ENCODE measurements around the gene PRKN.

The PRKN gene

DNA sequence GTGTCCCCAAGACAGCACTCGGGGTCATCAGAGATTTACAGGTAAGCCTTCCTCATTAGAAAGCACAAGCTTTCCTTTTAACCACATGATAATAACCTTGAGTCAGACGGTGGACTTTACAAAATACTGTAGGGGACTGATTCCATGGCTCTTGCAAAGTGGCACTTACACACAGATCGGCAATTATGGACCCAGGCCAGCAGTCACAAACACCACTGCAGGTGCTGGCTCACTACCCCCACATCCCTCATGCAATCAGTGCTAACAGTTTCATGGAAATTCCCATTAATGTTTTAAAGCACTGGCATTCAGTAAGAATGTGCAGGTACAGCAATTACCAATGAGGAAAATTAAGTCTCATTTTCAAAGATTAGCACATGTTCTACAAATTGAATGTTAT, 516.5 kb downstream of the PRKN start:
- Histone ChIP-seq H3K27ac (replicated peaks) (no peak overlapping the region), H3K4me3 (replicated peaks; ENCODE audit: insufficient read depth, low read length) (no peak overlapping the region), H3K27me3 (ENCODE audit: insufficient read depth, poor library complexity, severe bottlenecking) (no peaks in the 10 kb centered on the region)
- TF ChIP-seq POLR2AphosphoS5 (IDR thresholded peaks at IDR 0.05; ENCODE audit: low read depth) (no peak), GABPA (IDR thresholded peaks at IDR 0.05; ENCODE audit: low read depth) (no peak)
- DNase-seq (ENCODE audit: low read depth in 1 of 2, low spot score in 1 of 2) = no peak

DNA sequence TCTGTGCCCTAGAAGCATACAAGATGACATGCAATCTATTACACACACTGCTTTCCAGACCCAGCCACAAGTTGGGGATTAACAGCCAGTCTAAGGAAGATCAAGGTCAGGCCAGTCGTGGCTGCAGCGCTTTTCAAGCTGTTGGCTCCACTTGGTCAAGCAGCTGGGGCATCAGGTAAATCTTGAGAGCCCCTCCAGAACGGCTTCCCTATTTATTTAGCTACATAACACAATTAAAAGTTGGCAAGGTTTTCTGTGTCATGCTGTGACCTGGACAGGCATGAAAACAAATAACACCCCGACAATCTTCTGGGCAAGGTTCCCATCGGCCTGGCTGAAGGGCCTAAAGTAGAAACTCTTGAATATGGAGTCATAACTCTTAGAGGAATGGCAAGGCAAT, 524.3 kb downstream of the PRKN start:
- H3K4me3 ChIP-seq (replicated peaks; ENCODE audit: insufficient read depth, low read length) = no peak overlapping the region
- no peak for TF ChIP-seq SPI1 (IDR thresholded peaks at IDR 0.05; ENCODE audit: borderline replicate concordance, low read depth)
- no peak for TF ChIP-seq POLR2AphosphoS5 (IDR thresholded peaks at IDR 0.05; ENCODE audit: low read depth)
- TF ChIP-seq, protein P1, sequence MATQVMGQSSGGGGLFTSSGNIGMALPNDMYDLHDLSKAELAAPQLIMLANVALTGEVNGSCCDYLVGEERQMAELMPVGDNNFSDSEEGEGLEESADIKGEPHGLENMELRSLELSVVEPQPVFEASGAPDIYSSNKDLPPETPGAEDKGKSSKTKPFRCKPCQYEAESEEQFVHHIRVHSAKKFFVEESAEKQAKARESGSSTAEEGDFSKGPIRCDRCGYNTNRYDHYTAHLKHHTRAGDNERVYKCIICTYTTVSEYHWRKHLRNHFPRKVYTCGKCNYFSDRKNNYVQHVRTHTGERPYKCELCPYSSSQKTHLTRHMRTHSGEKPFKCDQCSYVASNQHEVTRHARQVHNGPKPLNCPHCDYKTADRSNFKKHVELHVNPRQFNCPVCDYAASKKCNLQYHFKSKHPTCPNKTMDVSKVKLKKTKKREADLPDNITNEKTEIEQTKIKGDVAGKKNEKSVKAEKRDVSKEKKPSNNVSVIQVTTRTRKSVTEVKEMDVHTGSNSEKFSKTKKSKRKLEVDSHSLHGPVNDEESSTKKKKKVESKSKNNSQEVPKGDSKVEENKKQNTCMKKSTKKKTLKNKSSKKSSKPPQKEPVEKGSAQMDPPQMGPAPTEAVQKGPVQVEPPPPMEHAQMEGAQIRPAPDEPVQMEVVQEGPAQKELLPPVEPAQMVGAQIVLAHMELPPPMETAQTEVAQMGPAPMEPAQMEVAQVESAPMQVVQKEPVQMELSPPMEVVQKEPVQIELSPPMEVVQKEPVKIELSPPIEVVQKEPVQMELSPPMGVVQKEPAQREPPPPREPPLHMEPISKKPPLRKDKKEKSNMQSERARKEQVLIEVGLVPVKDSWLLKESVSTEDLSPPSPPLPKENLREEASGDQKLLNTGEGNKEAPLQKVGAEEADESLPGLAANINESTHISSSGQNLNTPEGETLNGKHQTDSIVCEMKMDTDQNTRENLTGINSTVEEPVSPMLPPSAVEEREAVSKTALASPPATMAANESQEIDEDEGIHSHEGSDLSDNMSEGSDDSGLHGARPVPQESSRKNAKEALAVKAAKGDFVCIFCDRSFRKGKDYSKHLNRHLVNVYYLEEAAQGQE (IDR thresholded peaks at IDR 0.05; ENCODE audit: insufficient replicate concordance, low read depth) = no peak
- TF ChIP-seq CTCF (IDR thresholded peaks at IDR 0.05; ENCODE audit: insufficient read depth, low read length) = no peak
- no peak for TF ChIP-seq GABPA (IDR thresholded peaks at IDR 0.05; ENCODE audit: low read depth)
- DNase-seq (ENCODE audit: low read depth in 1 of 2, low spot score in 1 of 2) = no peak
- H3K27me3 ChIP-seq (ENCODE audit: insufficient read depth, poor library complexity, severe bottlenecking) = no peaks in the 10 kb centered on the region
- no peak overlapping the region for H3K27ac ChIP-seq (replicated peaks)

DNA sequence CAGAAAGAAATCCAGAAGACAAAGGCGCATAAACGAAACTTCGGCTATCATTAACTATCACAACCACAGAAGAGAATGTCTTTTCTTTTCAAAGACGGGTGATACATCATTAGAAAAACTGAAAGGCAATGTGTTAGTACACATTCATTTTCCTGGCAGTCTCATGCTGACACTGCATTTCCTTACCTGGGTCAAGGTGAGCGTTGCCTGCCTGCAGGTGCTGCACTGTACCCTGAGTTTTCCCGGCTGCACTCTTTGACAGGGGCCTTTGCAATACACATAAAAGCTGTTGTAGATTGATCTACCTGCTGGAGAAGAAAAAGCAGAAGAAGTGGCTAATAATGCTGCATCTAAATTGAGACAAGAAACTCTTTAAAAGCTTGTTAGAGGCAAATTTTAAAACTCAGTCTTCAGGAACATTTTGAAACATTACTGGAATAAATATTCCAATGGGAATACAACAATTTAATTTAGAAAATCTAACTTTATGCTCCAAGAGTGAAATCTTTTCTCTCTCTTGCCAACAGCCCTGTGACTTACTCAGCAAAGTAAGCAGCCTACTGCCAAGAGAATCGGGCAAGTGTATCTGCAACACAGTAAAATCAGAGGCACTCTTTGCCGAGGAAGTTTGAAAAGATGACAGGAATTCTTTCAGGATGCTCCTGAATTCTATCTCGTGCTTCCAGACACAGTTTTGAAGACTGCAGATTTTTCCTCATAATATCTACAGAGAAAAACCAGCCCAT, 526.4 kb downstream of the PRKN start:
- Histone ChIP-seq H3K4me3 (replicated peaks; ENCODE audit: insufficient read depth, low read length) (no peak overlapping the region), H3K27ac (replicated peaks) (no peak overlapping the region), H3K27me3 (ENCODE audit: insufficient read depth, poor library complexity, severe bottlenecking) (no peaks in the 10 kb centered on the region)
- TF ChIP-seq CTCF (IDR thresholded peaks at IDR 0.05; ENCODE audit: insufficient read depth, low read length) (no peak), SPI1 (IDR thresholded peaks at IDR 0.05; ENCODE audit: borderline replicate concordance, low read depth) (no peak), GABPA (IDR thresholded peaks at IDR 0.05; ENCODE audit: low read depth) (no peak), POLR2AphosphoS5 (IDR thresholded peaks at IDR 0.05; ENCODE audit: low read depth) (no peak)
- TF ChIP-seq, protein P1 (IDR thresholded peaks at IDR 0.05; ENCODE audit: insufficient replicate concordance, low read depth) = no peak
- DNase-seq (ENCODE audit: low read depth in 1 of 2, low spot score in 1 of 2) = no peak

DNA sequence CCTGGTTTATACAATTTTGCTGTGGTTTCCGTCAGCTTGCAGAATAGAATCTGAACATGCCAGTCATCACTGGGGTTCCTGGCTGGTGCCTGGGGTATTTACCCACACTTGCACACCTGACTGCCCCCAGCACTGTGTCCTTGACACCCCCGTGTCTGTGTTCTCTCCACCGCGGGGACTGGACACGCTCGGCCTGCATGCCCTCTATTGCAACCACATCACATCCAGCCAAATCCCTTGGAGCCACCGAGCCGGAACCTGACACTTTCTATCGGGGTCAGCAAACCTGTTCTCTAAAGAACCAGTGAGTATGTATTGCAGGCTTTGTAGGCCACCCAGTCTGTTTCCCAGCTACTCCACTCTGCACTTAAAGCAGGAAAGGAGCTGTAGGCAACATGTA, 527.5 kb downstream of the PRKN start:
- TF ChIP-seq SPI1 (IDR thresholded peaks at IDR 0.05; ENCODE audit: borderline replicate concordance, low read depth) = no peak
- TF ChIP-seq POLR2AphosphoS5 (IDR thresholded peaks at IDR 0.05; ENCODE audit: low read depth) = no peak
- no peak for TF ChIP-seq GABPA (IDR thresholded peaks at IDR 0.05; ENCODE audit: low read depth)
- Histone ChIP-seq H3K4me3 (replicated peaks; ENCODE audit: insufficient read depth, low read length) (no peak overlapping the region), H3K27ac (replicated peaks) (no peak overlapping the region), H3K27me3 (ENCODE audit: insufficient read depth, poor library complexity, severe bottlenecking) (no peaks in the 10 kb centered on the region)
- DNase-seq (ENCODE audit: low read depth in 1 of 2, low spot score in 1 of 2) = no peak

GRCh38 chr6:162198925-162199324, 528.6 kb downstream of the PRKN start:
- no peak for TF ChIP-seq CTCF (IDR thresholded peaks at IDR 0.05; ENCODE audit: insufficient read depth, low read length)
- TF ChIP-seq SPI1 (IDR thresholded peaks at IDR 0.05; ENCODE audit: borderline replicate concordance, low read depth) = no peak
- TF ChIP-seq, protein P1 (IDR thresholded peaks at IDR 0.05; ENCODE audit: insufficient replicate concordance, low read depth) = no peak
- TF ChIP-seq POLR2AphosphoS5 (IDR thresholded peaks at IDR 0.05; ENCODE audit: low read depth) = no peak
- TF ChIP-seq GABPA (IDR thresholded peaks at IDR 0.05; ENCODE audit: low read depth) = no peak
- DNase-seq (ENCODE audit: low read depth in 1 of 2, low spot score in 1 of 2) = no peak
- Histone ChIP-seq H3K27ac (replicated peaks) (no peak overlapping the region), H3K4me3 (replicated peaks; ENCODE audit: insufficient read depth, low read length) (no peak overlapping the region), H3K27me3 (ENCODE audit: insufficient read depth, poor library complexity, severe bottlenecking) (no peaks in the 10 kb centered on the region)
